ENCODE results near the gene FES.
"Not testable (repeated sequence)": the region's sequence is repeated elsewhere in the genome, so short reads cannot be mapped to it uniquely, and the experiment has no call there.

The FES gene

DNA sequence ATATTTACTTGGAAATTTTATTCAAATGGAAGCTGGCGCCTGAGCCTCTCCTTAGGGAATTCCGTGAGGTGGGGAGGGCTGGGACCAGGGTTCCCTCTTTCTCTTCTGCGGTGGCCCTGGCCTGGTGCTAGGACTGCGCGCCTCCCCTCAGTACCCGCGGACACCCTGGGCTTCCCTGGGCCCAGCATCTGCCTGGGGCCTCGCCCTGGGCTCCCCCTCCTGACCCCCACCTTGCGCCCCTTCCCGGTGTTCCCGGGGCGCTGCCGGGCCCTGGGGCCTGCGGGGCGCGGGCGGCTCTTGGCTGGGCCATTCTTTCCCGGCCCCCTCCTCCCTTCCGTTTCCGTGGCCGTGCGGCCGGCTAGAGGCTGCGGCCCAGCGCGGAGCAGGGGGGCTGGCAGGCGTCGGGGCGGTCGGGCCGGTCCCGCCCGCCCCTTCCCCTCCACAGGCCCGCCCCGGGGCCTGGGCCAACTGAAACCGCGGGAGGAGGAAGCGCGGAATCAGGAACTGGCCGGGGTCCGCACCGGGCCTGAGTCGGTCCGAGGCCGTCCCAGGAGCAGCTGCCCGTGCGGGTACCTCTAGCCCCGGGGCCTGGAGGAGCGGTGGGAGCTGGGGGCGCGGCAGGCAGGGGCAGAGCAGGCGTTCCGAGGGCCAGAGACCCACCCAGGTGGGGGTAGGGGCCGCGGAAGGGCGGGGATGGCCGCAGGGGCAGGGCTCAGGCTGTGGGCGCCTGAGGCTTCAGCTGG, at the start of gene FES:
FES (plus strand) TSS at position 529 of the 743 bp plus-strand sequence. CDS start 542 bp downstream, outside the sequence.
- no peak for DNase-seq (ENCODE audit: low read depth in 3 of 3, low spot score in 1 of 3)

DNA sequence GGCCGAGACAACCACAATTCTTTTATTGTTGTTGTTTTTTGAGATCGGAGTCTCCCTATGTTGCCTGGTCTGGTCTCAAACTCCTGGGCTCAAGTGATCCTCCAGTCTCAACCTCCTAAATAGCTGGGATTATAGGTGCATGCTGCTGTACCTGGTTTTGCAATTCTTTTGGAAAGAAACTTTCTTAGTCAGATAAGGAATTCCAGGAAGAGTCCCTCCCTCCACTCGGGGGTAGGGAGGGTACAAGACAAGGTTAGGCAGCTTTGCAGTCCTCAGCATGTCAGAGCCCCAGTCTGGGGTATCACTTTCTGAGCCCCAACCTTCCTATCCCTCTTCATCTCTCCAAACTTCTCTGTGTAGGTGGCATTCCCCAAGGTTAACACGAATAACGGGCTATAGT, 49.7 kb upstream of the FES start:
- DNase-seq (ENCODE audit: low read depth in 3 of 3, low spot score in 1 of 3), result no peak

DNA sequence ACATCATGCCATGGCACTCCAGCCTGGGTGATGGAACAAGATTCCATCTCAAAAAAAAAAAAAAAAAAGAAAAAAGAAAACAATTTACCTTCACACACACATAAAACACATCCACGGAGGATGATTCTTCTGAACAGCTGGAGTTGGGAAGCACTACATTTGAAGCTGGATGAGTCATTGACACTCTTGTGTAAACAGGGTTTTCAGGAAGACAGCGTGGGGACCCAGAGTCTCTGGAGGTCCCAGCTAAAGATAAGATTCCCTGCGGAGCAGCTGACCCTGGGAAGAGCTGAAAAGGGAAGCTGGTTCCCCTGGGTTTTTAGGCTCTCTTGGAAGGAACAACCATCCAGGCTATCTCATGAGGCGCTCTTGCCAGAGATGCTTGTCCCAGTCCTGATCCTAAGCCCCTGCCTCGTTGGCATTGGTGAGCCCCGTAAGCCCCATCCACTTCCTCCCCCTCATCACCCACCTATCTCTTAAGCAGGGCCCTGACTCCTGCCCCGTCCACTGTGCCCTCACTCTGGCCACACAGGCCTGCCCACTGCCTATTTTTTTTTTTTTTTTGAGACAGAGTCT, 47.9 kb upstream of the FES start:
- DNase-seq (ENCODE audit: low read depth in 3 of 3, low spot score in 1 of 3), result no peak

DNA sequence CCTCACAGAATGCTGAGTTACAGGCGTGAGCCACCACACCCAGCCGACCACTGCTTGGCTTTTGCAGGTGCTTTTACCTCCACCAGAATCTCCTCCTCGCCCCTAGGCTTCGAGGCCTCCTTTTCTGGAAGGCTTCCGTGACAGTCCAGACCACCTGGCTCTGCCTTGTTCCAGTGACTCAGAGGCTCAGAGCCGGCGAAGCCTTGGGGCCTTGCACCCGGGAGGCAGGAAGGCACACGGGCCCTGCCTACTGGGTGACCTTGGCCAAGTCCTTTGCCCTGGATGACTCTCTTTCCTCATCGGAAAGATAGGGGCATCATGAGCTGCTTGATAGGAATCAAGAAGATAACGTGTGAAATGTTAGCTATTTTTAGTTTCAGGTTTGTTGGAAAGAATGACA, 47.2 kb upstream of the FES start:
- DNase-seq (ENCODE audit: low read depth in 3 of 3, low spot score in 1 of 3), result no peak

DNA sequence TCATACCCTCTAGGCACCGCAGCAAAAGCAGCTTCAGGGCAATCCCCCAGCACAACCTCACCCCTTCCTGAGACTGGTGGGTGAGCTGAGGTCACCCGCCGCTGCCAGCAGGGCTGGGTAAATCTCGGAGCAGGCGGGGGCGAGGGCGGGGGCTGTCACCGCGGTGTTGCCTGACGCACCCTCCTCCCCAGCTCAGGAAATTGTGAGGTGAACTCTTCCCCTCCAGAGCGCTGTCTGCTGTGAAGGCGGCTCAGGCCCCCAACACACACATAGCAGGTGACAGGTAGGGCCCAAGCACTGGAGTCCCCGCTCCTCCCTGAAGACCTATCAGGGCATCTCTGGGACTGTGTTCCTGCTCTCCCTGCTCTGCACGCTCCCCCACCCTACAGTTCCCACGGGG, 46.2 kb upstream of the FES start:
- peak; percentile 73 to 80 (median 74) for DNase-seq (ENCODE audit: low read depth in 3 of 3, low spot score in 1 of 3)

DNA sequence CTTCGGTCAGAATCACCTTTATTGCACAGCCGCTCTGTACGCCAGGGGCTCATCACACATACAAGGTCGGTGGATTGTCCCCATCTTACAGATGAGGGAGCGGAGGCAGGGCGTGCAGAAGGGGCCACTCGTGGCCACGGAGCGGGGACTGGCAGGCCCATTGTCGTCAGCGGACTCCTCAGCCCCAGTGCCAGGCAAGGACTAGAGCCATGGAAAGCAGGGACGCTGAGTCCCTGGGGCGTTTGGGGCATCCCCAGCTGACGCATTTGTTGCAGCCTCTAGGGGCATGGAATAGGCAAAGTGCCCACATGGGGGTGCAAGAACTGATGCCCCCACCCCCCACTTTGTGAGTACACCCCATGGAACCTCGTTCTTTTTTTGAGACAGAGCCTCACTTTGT, 45.8 kb upstream of the FES start:
- no peak for DNase-seq (ENCODE audit: low read depth in 3 of 3, low spot score in 1 of 3)

DNA sequence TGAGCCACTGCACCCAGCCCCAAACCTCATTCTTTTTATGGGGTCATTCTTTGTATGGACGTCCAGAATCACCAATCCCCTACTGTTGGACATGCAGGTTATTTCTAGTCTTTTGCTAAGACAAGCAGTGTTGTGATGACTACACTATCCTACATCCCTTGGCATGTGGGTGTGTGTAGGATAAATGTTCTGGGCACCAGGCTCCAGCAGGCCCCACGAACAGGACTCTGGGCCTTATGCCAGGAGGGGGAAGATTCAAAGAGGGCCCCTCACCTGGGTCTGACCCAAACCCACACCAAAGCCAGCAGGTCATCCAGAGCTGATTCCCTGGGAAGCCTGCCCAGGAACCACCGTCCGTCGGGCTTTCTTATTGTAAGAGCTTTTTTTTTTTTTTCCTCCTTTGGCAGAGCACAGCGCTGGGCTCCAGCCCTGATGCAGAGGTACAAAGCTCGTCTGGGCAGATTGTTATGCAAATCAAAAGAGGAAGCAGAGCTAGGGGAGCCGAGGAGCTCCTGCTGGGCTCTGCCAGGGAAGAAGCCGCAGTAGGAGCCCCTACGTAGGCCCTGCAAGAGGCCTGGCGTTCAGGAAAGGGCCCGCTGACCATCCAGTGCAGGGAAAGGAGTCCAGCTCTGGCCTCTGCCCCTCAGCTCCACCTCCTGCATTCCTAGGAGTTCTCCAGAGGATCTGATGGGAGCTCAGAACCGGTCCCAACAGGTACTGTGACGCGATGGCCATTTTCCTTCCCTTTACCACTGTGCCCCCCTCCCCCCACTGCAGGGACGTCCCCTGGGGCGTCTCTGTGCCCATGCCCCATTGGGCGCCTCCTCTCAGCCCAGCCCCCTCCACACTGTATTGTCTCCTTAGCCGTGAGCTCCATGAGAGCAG, 44.9 kb upstream of the FES start:
- no peak for DNase-seq (ENCODE audit: low read depth in 3 of 3, low spot score in 1 of 3)

DNA sequence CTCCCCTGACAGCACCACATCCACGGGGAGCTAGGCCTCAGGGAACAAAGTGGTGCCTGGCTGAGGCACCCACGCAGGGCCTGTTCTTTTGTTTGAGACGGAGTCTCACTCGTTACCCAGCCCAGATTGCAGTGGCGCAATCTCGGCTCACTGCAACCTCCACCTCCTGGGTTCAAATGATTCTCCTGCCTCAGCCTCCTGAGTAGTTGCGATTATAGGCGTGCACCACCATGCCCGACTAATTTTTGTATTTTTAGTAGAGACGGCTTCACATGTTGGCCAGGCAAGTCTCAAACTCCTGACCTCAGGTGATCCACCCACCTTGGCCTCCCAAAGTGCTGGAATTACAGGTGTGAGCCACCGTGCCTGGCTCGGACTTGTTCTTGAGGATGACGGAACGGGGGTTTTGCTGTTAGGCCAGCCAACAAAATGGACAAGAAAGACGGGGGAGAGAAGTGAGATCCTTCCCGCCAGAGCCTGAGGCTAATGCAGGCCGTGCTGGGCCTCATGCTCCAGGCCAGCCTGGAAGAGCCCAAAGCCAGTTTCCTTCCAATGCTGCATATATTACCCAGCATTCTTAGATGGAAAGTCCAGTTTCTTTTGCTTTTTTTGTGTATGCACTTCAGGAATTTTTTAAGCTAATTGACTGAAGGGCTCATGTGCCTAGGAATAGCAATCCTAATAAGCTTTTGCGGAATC, 44.0 kb upstream of the FES start:
- no peak for DNase-seq (ENCODE audit: low read depth in 3 of 3, low spot score in 1 of 3)

DNA sequence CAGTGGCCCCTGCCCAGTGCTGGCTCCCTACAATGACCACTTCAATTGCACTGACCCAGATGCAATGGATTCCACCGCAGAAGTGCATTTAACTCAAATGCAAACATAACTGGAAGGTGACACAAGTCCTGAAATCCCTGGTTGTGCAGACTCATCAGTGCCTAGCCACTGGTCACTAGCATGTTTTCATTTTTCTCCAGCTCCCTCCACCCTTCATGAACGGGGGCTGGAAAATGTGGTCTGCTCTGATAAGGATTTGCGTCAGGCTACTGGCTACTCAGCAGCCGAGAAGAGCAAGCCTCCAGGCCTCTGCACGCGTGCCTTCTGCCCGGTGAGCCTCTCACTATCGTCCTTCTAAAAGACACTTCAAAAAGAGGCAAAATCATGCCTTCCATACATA, 43.4 kb upstream of the FES start:
- no peak for DNase-seq (ENCODE audit: low read depth in 3 of 3, low spot score in 1 of 3)

DNA sequence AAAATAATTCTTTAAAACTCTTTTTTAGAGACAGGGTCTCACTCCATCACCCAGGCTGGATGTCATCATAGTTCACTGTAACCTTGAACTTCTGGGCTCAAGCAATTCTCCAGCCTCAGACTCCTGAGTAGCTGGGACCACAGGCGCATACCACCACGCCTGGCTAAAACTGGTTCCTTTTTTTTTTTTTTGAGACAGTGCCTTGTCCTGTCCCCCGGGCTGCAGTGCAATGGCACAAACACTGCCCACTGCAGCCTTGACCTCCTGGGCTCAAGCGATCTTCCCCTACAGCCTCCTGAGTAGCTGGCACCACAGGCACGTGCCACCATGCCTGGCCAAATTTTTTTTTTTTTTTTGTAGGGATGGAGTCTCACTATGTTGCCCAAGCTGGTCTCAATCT, 39.6 kb upstream of the FES start:
- DNase-seq (ENCODE audit: low read depth in 3 of 3, low spot score in 1 of 3), result no peak

DNA sequence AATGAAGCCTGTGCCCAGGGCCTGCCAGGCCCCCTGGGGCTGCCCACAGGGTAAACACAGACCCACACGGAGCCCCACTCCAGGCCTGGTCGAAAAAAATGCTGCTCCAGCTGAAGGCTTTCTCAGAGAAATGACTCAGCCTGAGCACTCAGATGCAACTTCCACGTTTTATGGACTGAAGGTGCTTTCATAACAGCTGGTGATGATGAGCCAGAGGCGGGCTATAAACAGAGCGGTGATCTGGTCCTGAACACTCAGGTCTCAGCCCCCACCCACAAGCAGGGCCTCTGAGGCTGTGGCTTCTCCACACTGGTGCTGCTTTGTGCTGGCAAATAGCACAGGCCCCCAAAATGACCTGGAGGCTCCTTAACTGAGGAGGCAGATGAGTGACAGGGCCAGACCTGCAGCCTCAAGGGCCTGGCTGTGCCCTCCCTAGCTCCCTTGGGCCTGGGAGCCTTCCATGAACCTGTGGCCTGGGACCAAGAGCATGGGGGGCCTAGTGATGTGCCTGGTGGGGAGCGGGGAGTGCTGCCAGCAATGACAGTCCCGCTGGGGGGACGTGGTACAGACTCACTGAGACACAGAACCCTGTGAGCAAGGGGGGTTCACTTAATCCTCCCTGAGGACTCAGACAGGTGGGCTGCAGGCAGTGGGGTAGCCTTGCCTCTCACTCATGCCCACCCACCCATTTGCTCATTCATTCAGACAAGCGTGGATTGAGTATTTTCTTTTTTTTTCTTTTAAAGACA, 38.9 kb upstream of the FES start:
- no peak for DNase-seq (ENCODE audit: low read depth in 3 of 3, low spot score in 1 of 3)

DNA sequence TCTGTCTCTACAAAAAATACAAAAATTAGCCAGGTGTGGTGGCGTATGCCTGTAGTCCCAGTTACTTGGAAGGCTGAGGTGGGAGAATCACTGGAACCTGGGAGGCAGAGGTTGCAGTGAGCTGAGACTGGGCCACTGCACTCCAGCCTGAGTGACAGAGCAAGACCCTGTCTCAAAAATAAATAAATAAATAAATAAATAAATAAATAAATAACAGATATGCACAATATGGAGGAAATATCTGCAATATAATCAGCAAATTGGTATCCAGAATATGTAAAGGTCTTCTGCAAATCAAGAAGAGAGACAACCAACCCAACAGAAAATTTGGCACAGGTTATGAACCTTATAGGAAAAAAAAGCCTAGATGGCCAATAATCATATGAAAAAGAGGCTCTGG, 34.9 kb upstream of the FES start:
- DNase-seq (ENCODE audit: low read depth in 3 of 3, low spot score in 1 of 3), result not testable (repeated sequence)

DNA sequence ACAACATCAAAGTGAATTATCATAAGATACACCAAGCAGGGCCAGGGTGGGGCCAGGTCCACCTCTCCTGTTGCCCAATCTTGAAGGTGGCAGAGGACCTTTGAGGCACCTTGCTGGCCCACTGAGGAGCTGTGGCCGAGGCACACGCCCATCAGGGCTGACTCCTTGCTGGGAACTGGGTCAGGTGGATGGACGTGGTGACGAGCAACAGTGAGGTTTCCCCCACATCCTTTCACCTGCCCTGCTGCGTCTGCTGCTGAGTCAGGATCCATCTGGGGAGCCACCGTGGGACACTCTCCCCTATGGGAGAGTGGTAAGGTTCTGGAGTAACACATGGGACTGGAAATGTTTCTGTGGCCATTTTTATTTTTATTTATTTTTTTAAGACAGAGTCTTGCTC, 33.2 kb upstream of the FES start:
- no peak for DNase-seq (ENCODE audit: low read depth in 3 of 3, low spot score in 1 of 3)

DNA sequence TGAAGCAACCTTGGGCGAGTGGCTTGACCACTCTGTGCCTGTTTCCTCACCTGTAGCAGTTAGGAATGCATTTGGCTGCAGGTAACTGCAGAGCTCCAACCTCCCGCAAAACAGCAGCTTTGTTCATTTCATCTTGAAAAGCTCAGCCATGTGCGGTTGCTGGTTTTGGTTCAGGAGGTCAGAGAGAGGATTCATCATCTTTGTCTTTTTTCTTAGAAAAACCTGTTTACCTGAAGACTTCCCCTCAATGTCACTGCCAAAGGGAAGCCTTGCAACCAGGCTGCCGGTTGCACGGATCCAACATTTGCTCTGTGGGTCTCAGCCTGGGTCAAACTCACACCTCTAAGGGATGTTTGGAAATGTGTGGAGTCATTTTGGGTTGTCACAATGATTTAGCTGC, 32.4 kb upstream of the FES start:
- DNase-seq (ENCODE audit: low read depth in 3 of 3, low spot score in 1 of 3), result no peak

DNA sequence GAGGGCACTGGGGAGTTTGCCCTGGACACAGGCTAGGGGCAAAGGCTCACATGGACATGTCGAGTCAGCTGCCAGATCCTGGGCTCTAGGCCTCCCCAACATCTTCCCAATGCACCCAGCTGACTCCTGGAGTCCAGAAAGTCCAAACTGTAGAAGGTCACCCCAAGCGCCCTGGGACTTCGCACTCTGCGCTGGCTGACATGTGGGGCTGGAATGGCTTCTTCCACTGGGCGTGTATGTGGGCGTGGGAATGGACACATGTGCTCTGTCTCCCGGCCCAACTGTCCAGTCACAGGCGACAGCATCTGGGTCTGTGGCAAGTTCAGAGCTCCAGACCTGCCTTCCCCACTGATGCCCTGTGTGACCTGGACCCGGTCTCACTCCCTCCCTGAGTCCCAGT, 29.2 kb upstream of the FES start:
- DNase-seq (ENCODE audit: low read depth in 3 of 3, low spot score in 1 of 3), result no peak

DNA sequence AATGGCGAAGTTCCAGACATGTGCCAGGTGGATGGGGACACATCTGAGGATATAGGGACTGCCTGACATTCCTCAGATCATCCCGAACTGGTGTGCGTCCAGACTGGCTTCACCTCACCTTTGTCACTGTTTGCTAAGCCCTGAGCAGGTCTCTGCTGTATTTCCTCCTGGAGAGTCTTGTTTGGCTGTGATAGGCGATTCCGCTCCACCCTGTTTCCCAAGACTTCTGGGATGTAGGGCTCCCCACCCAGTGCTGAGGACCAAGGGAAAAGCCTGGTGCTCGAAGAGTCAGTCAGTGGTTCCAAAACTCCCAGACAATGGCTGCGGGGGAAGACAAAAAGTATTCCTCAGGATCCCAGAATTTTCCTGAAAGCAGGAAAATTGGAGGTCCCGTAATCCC, 27.0 kb upstream of the FES start:
- DNase-seq (ENCODE audit: low read depth in 3 of 3, low spot score in 1 of 3), result no peak

DNA sequence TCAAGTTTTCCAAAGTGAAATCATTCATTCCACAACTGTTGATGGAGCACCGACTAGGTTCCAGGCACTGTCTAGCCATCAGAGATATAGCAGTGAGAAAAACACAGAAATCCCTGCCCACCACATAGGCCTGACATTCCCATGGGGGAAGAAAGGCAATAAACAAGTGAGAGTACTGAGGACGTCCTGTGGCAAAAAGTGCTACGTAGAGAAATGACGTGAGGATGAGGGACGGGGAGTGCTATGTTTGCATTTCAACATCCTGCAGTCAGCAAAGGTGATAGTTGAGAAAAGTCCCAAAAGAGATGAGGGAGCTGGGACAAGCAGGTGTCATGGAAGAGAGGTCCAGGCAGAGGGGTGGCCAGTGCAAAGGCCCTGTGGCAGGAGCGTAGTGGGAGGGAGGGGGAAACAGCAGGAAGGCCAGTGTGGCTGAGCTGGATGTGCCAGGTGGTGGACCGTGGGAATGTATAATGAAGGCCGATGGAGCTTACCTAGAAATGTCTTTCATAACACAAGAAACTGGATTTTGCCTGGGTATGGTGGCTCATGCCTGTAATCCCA, 26.3 kb upstream of the FES start:
- DNase-seq (ENCODE audit: low read depth in 3 of 3, low spot score in 1 of 3), result no peak

DNA sequence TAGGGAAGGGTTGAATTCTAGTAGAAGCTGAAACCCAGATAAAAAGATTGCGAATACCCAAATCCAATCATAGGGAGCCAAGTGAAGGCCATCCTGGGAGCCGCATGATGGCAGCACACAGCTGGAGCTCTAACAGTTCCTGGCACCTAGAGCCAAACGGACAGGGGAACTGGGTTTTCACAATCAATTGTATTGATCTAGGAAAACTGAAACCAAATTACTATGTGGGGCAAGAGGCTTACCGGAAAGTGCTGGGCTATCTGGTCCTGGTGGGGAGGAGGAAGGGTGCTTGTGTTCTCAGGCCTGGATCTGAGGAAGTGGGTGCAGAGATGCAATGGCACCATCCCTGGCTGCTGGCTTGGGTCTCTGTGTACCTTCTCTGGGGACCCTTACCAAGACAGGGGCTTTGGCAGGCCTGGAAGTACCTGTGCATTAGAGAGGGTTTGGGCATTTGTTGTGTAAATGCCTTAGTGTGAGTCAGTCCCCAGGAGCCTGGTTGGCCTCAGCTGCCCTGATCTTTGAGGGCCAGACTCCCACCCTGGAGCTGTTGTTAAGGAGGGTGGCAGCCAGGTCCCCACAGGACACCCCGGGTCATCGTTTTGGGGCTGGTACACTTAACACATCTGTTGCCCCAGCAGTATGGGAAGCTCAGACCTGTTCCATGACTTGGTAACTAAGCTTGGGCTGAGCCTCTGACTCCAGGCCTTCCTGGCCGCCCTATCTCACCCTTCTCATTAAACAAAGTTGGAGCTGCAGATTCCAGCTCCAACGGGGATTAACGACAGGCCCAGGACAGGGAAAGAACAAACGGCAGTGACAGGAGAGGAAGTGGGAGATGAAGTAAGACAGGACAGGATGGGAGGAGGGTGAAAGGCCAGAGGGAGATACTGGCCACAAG, 24.8 kb upstream of the FES start:
- no peak for DNase-seq (ENCODE audit: low read depth in 3 of 3, low spot score in 1 of 3)

DNA sequence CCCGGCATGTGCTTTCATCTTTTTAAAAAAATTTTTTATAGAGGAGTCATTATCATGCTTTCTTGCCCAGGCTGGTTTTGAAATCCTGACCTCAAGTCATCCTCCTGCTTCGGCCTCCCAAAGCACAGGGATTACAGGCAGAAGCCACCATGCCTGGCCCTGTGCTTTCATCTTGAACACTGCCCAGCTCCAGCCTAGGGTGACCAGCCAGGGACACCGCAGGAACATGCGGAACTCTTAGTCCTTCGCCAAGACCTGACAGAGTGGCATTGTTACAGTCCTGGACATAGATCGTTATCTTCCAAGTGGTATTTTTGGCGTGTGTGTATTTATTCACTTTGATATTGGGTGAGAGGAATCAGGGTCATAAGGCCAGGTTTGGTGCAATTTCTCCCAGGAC, 23.9 kb upstream of the FES start:
- no peak for DNase-seq (ENCODE audit: low read depth in 3 of 3, low spot score in 1 of 3)
